Measurements from ENCODE around the gene CCDC88A.
A peak's percentile ranks its signal among the peaks of the same experiment; 100 is the strongest.
"Not testable (repeated sequence)": the region's sequence is repeated elsewhere in the genome, so short reads cannot be mapped to it uniquely, and the experiment has no call there.

The CCDC88A gene

DNA sequence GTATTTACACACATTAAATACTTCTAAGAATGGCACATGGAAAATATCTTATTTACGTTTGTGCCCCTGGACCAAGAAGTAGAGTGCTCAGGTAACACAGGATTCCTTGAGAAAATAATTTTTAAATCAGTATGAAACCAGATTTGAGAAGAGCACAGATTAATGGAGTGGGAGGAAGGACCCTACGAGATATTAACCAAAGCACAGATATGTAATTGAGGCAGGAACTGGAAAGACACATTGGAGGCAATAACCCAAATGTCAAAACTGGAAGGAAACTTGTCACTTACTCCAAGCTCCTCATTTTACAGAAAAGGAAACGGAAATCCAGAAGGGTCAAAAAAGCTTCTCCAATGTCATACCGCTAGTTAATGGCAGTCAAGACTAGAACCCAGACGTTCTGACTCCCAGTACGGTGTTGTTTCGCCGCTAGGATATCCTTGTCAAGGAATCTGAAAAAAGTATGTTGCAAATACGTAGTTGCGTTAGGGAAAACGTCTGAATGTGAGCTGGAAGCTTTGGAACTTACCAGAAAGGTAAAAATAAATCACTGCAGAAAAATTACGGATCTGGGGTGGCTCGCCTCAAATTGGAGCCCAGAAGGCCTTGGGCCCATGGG lies 151.3 kb downstream of the CCDC88A start:
- H3K27ac ChIP-seq (ENCODE audit: low read depth, low read length, poor library complexity, severe bottlenecking), result peak overlapping the region; percentile 61
- peaks cover 17% of the 10 kb centered on the region for H3K4me1 ChIP-seq (ENCODE audit: insufficient read depth, low read length, severe bottlenecking)
- H3K79me2 ChIP-seq (ENCODE audit: insufficient read depth, low read length), result no peaks in the 10 kb centered on the region
- H3K9me3 ChIP-seq (ENCODE audit: low read length), result no peaks in the 10 kb centered on the region
- no peak for TF ChIP-seq EZH2 (IDR thresholded peaks at IDR 0.05; ENCODE audit: borderline replicate concordance, low read length)
- TF ChIP-seq CTCF (IDR thresholded peaks at IDR 0.05; ENCODE audit: low read length), result no peak
- no peaks in the 10 kb centered on the region for H3F3A ChIP-seq (ENCODE audit: insufficient read depth, low read length)
- no peaks in the 10 kb centered on the region for H3K9me2 ChIP-seq (ENCODE audit: low read depth, low read length)
- H3K4me3 ChIP-seq (ENCODE audit: low read depth, low read length, poor library complexity, severe bottlenecking), result peak overlapping the region; percentile 96
- H4K20me1 ChIP-seq (ENCODE audit: insufficient read depth, low read length), result no peaks in the 10 kb centered on the region
- H3K36me3 ChIP-seq (ENCODE audit: insufficient read depth, low read length), result peaks cover 36% of the 10 kb centered on the region
- peak overlapping the region; percentile 95 for H3K9ac ChIP-seq (ENCODE audit: low read length)
- 0 out of 2 replicates have a peak overlapping the region, but pooled peaks have one; percentile 3 for H2AFZ ChIP-seq (ENCODE audit: low read length)
- no peaks in the 10 kb centered on the region for H3K27me3 ChIP-seq (ENCODE audit: insufficient read depth, low read length)
- peak overlapping the region; percentile 83 for H3K4me2 ChIP-seq (ENCODE audit: low read length)

DNA sequence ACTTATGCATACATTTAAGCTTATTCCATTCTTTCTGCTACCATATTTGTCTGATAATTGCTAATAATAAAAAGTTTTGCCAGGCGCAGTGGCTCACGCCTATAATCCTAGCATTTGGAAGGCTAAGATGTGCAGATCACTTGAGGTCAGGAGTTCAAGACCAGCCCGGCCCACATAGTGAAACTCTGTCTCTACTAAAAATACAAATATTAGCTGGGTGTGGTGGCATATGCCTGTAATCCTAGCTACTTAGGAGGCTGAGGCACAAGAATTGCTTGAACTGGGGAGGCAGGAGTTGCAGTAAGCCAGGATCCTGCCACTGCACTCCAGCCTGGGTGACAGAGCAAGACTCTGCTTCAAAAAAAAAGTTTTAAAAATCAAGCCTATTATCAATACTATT lies 160.1 kb downstream of the CCDC88A start:
- H3K9me3 ChIP-seq (ENCODE audit: low read length); H3K4me3 ChIP-seq (ENCODE audit: low read depth, low read length, poor library complexity, severe bottlenecking); H3K9ac ChIP-seq (ENCODE audit: low read length); H3K4me1 ChIP-seq (ENCODE audit: insufficient read depth, low read length, severe bottlenecking); H3K4me2 ChIP-seq (ENCODE audit: low read length); H3K27ac ChIP-seq (ENCODE audit: low read depth, low read length, poor library complexity, severe bottlenecking); H3K79me2 ChIP-seq (ENCODE audit: insufficient read depth, low read length); H4K20me1 ChIP-seq (ENCODE audit: insufficient read depth, low read length); H3K27me3 ChIP-seq (ENCODE audit: insufficient read depth, low read length); H3F3A ChIP-seq (ENCODE audit: insufficient read depth, low read length); H3K9me2 ChIP-seq (ENCODE audit: low read depth, low read length); H2AFZ ChIP-seq (ENCODE audit: low read length): not testable (repeated sequence)
- H3K36me3 ChIP-seq (ENCODE audit: insufficient read depth, low read length), result peaks cover 74% of the 10 kb centered on the region

DNA sequence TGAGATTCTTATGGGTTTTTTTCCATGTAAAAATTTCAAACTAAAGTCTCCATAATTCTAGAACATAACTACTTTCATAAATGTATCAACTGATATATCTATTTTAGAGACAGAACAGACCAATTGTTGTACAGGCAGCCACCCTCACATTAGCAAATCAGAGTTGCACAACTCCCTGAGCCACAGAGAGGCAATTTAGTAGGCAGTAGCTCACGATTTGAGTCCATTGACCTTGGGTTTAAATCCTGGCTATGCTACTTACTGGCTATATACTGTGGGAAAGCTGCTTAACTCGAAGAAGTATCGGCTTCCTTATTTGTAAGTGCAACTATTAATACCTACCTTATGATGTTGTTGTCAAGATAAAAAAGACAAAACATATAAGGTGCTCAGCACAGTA lies 166.8 kb downstream of the CCDC88A start:
- Histone ChIP-seq H2AFZ (ENCODE audit: low read length) (no peak overlapping the region), H3K4me2 (ENCODE audit: low read length) (no peak overlapping the region), H4K20me1 (ENCODE audit: insufficient read depth, low read length) (no peaks in the 10 kb centered on the region), H3K27me3 (ENCODE audit: insufficient read depth, low read length) (no peaks in the 10 kb centered on the region), H3K27ac (ENCODE audit: low read depth, low read length, poor library complexity, severe bottlenecking) (no peak overlapping the region), H3K79me2 (ENCODE audit: insufficient read depth, low read length) (no peaks in the 10 kb centered on the region), H3K9ac (ENCODE audit: low read length) (no peak overlapping the region), H3K36me3 (ENCODE audit: insufficient read depth, low read length) (peaks cover 76% of the 10 kb centered on the region), H3K9me3 (ENCODE audit: low read length) (no peaks in the 10 kb centered on the region), H3K4me3 (ENCODE audit: low read depth, low read length, poor library complexity, severe bottlenecking) (no peak overlapping the region), H3K4me1 (ENCODE audit: insufficient read depth, low read length, severe bottlenecking) (no peaks in the 10 kb centered on the region), H3K9me2 (ENCODE audit: low read depth, low read length) (no peaks in the 10 kb centered on the region), H3F3A (ENCODE audit: insufficient read depth, low read length) (no peaks in the 10 kb centered on the region)
- TF ChIP-seq EZH2 (IDR thresholded peaks at IDR 0.05; ENCODE audit: borderline replicate concordance, low read length), result no peak
- TF ChIP-seq CTCF (IDR thresholded peaks at IDR 0.05; ENCODE audit: low read length), result no peak

DNA sequence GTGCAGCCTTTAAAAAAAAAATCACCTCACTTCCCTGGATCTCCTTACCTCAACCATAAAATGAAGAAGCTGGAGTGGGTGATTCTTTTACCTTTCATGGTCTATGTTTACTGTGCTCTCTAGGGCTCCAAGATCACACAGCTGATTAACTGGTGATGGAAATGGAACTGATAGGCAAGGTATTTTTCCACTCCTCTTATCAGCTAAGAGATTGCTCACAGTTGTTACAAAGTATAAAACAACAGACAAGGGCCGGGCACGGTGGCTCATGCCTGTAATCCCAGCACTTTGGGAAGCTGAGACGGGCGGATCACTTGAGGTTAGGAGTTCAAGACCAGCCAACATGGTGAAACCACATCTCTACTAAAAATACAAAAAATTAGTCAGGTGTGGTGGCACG lies 172.6 kb downstream of the CCDC88A start:
- no peak overlapping the region for H3K27ac ChIP-seq (ENCODE audit: low read depth, low read length, poor library complexity, severe bottlenecking)
- no peak overlapping the region for H3K4me2 ChIP-seq (ENCODE audit: low read length)
- no peak overlapping the region for H3K9ac ChIP-seq (ENCODE audit: low read length)
- no peaks in the 10 kb centered on the region for H3K9me3 ChIP-seq (ENCODE audit: low read length)
- H3K79me2 ChIP-seq (ENCODE audit: insufficient read depth, low read length), result no peaks in the 10 kb centered on the region
- no peaks in the 10 kb centered on the region for H3K9me2 ChIP-seq (ENCODE audit: low read depth, low read length)
- H2AFZ ChIP-seq (ENCODE audit: low read length), result no peak overlapping the region
- TF ChIP-seq CTCF (IDR thresholded peaks at IDR 0.05; ENCODE audit: low read length) (no peak), EZH2 (IDR thresholded peaks at IDR 0.05; ENCODE audit: borderline replicate concordance, low read length) (no peak)
- H3K36me3 ChIP-seq (ENCODE audit: insufficient read depth, low read length), result peaks cover 86% of the 10 kb centered on the region
- H3F3A ChIP-seq (ENCODE audit: insufficient read depth, low read length), result no peaks in the 10 kb centered on the region
- no peaks in the 10 kb centered on the region for H4K20me1 ChIP-seq (ENCODE audit: insufficient read depth, low read length)
- H3K4me3 ChIP-seq (ENCODE audit: low read depth, low read length, poor library complexity, severe bottlenecking), result no peak overlapping the region
- H3K4me1 ChIP-seq (ENCODE audit: insufficient read depth, low read length, severe bottlenecking), result no peaks in the 10 kb centered on the region
- H3K27me3 ChIP-seq (ENCODE audit: insufficient read depth, low read length), result no peaks in the 10 kb centered on the region
